H1 (cell line): ENCODE measurements around the gene OR51B6. TPM values are rescaled to one million over a fixed set of nuclear protein-coding genes. Genes with fewer than 3 reads are reported as not detected.

Experiments
- CTCF ChIA-PET: fragments of 300-600 bp; sonication (Branson Sonifier 250); formaldehyde crosslinking; loops from one replicate; lab custom pipeline; 2021; ENCODE audit not compliant: partially characterized antibody; lab: Charles Lee
- POLR2A ChIA-PET: fragments of 300-600 bp; sonication (Branson Sonifier 250); formaldehyde crosslinking; loops from one replicate; lab custom pipeline; 2021; ENCODE audit warnings: inconsistent platforms; ENCODE audit not compliant: partially characterized antibody; lab: Charles Lee
- DNase-seq, 2 experiments: peaks; one replicate each; pipeline versions ENCODE4 v3.0.0 to v3.0.0-alpha.2; 2010 to 2022; ENCODE audit warnings: low spot score in 2 of 2, low read depth in 1 of 2, mixed read lengths in 1 of 2
- FAIRE-seq: peaks from 2 replicates; lab custom pipeline; 2011; peaks lifted over from hg19 to GRCh38; lab: Jason Lieb, UNC
- H2AFZ ChIP-seq: 2 replicates; pipeline ENCODE4 v1.8.1; 2012; ENCODE audit warnings: low read length, inconsistent platforms
- H2AK5ac ChIP-seq: 2 replicates; pipeline ENCODE4 v1.6.1; 2013; ENCODE audit warnings: low read depth, low read length
- H2BK120ac ChIP-seq: replicated peaks from 2 replicates; pipeline ENCODE3; 2013; ENCODE audit warnings: low read depth, low read length, inconsistent platforms
- H2BK12ac ChIP-seq: 2 replicates; pipeline ENCODE4 v1.6.1; 2013; ENCODE audit warnings: low read depth, low read length
- H2BK15ac ChIP-seq: 2 replicates; pipeline ENCODE4 v1.6.1; 2013; ENCODE audit warnings: low read length
- H2BK20ac ChIP-seq: 2 replicates; pipeline ENCODE4 v1.6.1; 2013; ENCODE audit warnings: low read length
- H2BK5ac ChIP-seq: 2 replicates; pipeline ENCODE4 v1.6.1; 2013; ENCODE audit warnings: low read depth, low read length
- H3K14ac ChIP-seq: 2 replicates; pipeline ENCODE4 v1.6.1; 2013; ENCODE audit warnings: inconsistent platforms; ENCODE audit not compliant: insufficient read length
- H3K18ac ChIP-seq: 2 replicates; pipeline ENCODE4 v1.6.1; 2013; ENCODE audit warnings: low read length; ENCODE audit errors: extremely low read depth
- H3K23ac ChIP-seq: 2 replicates; pipeline ENCODE4 v1.6.1; 2013; ENCODE audit warnings: inconsistent platforms; ENCODE audit not compliant: insufficient read length
- H3K23me2 ChIP-seq: 2 replicates; pipeline ENCODE4 v1.6.1; 2013; ENCODE audit warnings: low read depth, low read length
- H3K27ac ChIP-seq: 2 replicates; pipeline ENCODE4 v1.6.1; 2011; ENCODE audit warnings: low read depth, low read length, inconsistent platforms
- H3K27me3 ChIP-seq, 4 experiments: replicated peaks in 1 of 4; 1 replicate in 1 of 4; 2 replicates in 3 of 4; pipeline versions ENCODE4 v1.6.1 to v1.8.1; 2011 to 2013; ENCODE audit warnings: low read length in 3 of 4, mild to moderate bottlenecking in 3 of 4, inconsistent platforms in 2 of 4, mixed read lengths in 2 of 4, moderate library complexity in 1 of 4; ENCODE audit not compliant: control insufficient read depth in 3 of 4, insufficient read depth in 3 of 4; ENCODE audit errors: extremely low read depth in 1 of 4
- H3K36me3 ChIP-seq, 4 experiments: 2 replicates each; pipeline versions ENCODE4 v1.6.1 to v1.8.1; 2011 to 2013; ENCODE audit warnings: mild to moderate bottlenecking in 4 of 4, low read length in 3 of 4, moderate library complexity in 2 of 4, control low read depth in 1 of 4, inconsistent platforms in 1 of 4; ENCODE audit not compliant: insufficient read depth in 4 of 4, control insufficient read depth in 2 of 4
- H3K4ac ChIP-seq: replicated peaks from 2 replicates; pipeline ENCODE3; 2013; ENCODE audit warnings: low read length, low read depth, mixed read lengths, inconsistent platforms; ENCODE audit not compliant: insufficient read length
- H3K4me1 ChIP-seq, 4 experiments: replicated peaks in 1 of 4; 1 replicate in 1 of 4; 2 replicates in 3 of 4; pipeline versions ENCODE4 v1.6.1 to v1.8.1; 2011 to 2013; ENCODE audit warnings: low read length in 3 of 4, inconsistent platforms in 2 of 4, mixed read lengths in 1 of 4; ENCODE audit not compliant: insufficient read depth in 4 of 4, control insufficient read depth in 3 of 4
- H3K4me2 ChIP-seq, 2 experiments: 2 replicates each; pipeline versions ENCODE4 v1.6.1 to v1.8.1; 2011 to 2013; ENCODE audit warnings: low read depth in 2 of 2, low read length in 2 of 2, control low read depth in 1 of 2, inconsistent platforms in 1 of 2, mild to moderate bottlenecking in 1 of 2; ENCODE audit not compliant: insufficient read depth in 1 of 2
- H3K4me3 ChIP-seq, 4 experiments: fragments of 200-600, 300-600 bp in 1 of 4; sonication (generic), shearing (Covaris generic), sonication (Bioruptor Twin) in 1 of 4; 2 replicates each; pipeline versions ENCODE4 v1.5.1 to v1.8.1; 2011 to 2016; ENCODE audit warnings: low read length in 4 of 4, low read depth in 3 of 4, control low read depth in 2 of 4, inconsistent platforms in 2 of 4, mild to moderate bottlenecking in 2 of 4, mixed read lengths in 1 of 4, moderate library complexity in 1 of 4; ENCODE audit not compliant: insufficient read depth in 2 of 4; ENCODE audit errors: extremely low read depth in 1 of 4
- H3K56ac ChIP-seq: replicated peaks from 2 replicates; pipeline ENCODE3; 2013; ENCODE audit warnings: low read depth, mild to moderate bottlenecking, mixed read lengths, low read length, inconsistent platforms; ENCODE audit not compliant: insufficient read length
- H3K79me1 ChIP-seq: 2 replicates; pipeline ENCODE4 v1.6.1; 2013; ENCODE audit warnings: low read depth, low read length, control low read depth
- H3K79me2 ChIP-seq, 2 experiments: 2 replicates each; pipeline versions ENCODE4 v1.6.1 to v1.8.1; 2012 to 2013; ENCODE audit warnings: low read length in 2 of 2, mild to moderate bottlenecking in 2 of 2, inconsistent platforms in 1 of 2; ENCODE audit not compliant: insufficient read depth in 2 of 2, control insufficient read depth in 1 of 2
- H3K9ac ChIP-seq, 4 experiments: replicated peaks in 1 of 4; 1 replicate in 1 of 4; 2 replicates in 3 of 4; pipeline versions ENCODE4 v1.6.1 to v1.8.1; 2011 to 2013; ENCODE audit warnings: low read depth in 3 of 4, low read length in 3 of 4, control low read depth in 2 of 4, mild to moderate bottlenecking in 2 of 4, moderate library complexity in 2 of 4, inconsistent platforms in 1 of 4; ENCODE audit errors: extremely low read depth in 1 of 4
- H3K9me3 ChIP-seq, 2 experiments: 2 replicates each; pipeline versions ENCODE4 v1.6.1 to v1.8.1; 2012 to 2013; ENCODE audit warnings: mild to moderate bottlenecking in 2 of 2, moderate library complexity in 2 of 2, control low read depth in 1 of 2, inconsistent platforms in 1 of 2, low read depth in 1 of 2, low read length in 1 of 2, mixed read lengths in 1 of 2; ENCODE audit not compliant: insufficient read depth in 2 of 2
- H4K20me1 ChIP-seq, 2 experiments: replicated peaks in 1 of 2; 2 replicates each; pipeline versions ENCODE3 to v1.8.1; 2011 to 2013; ENCODE audit warnings: inconsistent platforms in 2 of 2, low read length in 2 of 2, mild to moderate bottlenecking in 1 of 2; ENCODE audit not compliant: insufficient read depth in 2 of 2, control insufficient read depth in 1 of 2
- H4K5ac ChIP-seq: 2 replicates; pipeline ENCODE4 v1.6.1; 2013; ENCODE audit warnings: low read length, low read depth, mixed read lengths, inconsistent platforms; ENCODE audit not compliant: insufficient read length
- H4K8ac ChIP-seq: 2 replicates; pipeline ENCODE4 v1.8.0; 2013; ENCODE audit warnings: mild to moderate bottlenecking, moderate library complexity, low read length, inconsistent platforms; ENCODE audit not compliant: insufficient read depth; ENCODE audit errors: extremely low read depth
- H4K91ac ChIP-seq: replicated peaks from 2 replicates; pipeline ENCODE3; 2013; ENCODE audit warnings: low read length, mixed read lengths, inconsistent platforms; ENCODE audit not compliant: insufficient read length
- TEAD4 ChIP-seq: IDR thresholded peaks from 2 replicates; pipeline ENCODE4 v1.6.1; 2012; ENCODE audit warnings: low read depth, low read length, inconsistent platforms, mixed read lengths
- WGBS, 2 experiments: shearing (Covaris generic) in 1 of 2; methylation state at CpG; one replicate each; pipeline versions ENCODE4 v1.1.6 to v1.1.7; 2013 to 2015; ENCODE audit warnings: low lambda C conversion rate in 2 of 2, mixed read lengths in 2 of 2, inconsistent platforms in 1 of 2, low coverage in 1 of 2, missing lambda C conversion rate in 1 of 2; ENCODE audit not compliant: insufficient replicate concordance in 2 of 2, insufficient coverage in 1 of 2, insufficient read length in 1 of 2; ENCODE audit errors: extremely low coverage in 1 of 2, missing lambda C conversion rate in 1 of 2; 5-methylcytosine and 5-hydroxymethylcytosine counted together
- polyA plus RNA-seq, 7 experiments: library from polyadenylated mRNA; depleted of rRNA in 3 of 7; stranded (reverse) in 5 of 7; unstranded in 2 of 7; fragments of >200 nt in 5 of 7; fragments of 200-250 nt in 2 of 7; gene quantifications; 1 replicate in 5 of 7; 2 replicates in 1 of 7; 4 replicates in 1 of 7; pipeline versions ENCODE4 v1.2.1 to v1.2.3, GENCODE V29; 2011 to 2013; ENCODE audit warnings: missing spikeins in 2 of 7, mixed read lengths in 2 of 7
- total RNA-seq: library from RNA; stranded (reverse); fragmentation: NEBNext Ultra II Directional; extraction: Animal tissue kit (Norgen Biotek cat#: 25700); gene quantifications from 2 replicates; pipeline ENCODE4 v1.2.1, GENCODE V29; 2021
- TF ChIP-seq, protein P1 (sequence below): IDR thresholded peaks from 2 replicates; pipeline ENCODE4 v1.6.1; 2011; ENCODE audit warnings: low read depth, mild to moderate bottlenecking, low read length; ENCODE audit not compliant: insufficient read depth

The OR51B6 gene
- total and polyA plus RNA-seq, 2 of the 8 experiments (the other 6 are each of a cell fraction or from before 2014, with no cell fraction given): not detected

DNA sequence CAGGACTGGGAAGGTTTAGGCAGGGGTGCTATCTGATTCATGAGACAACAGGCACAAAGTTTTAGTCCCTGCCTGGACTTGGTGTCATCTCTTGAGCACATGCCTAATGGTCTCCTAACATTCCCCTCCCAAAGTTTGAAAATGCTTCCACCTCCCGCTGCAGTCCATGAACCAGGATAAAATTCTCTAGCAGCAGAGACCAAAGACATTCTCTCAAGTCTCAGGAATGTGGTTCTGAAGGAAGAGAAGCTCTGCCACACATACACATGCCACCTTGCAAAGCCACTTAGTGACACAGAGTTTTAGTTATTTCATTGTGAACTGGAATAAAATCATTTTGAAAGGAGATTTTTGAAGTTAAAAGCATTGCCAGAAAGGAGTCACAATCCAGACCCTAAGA is 15.5 kb downstream of the OR51B6 start:
- no peak overlapping the region for H2BK12ac ChIP-seq
- no peak for DNase-seq
- H2AK5ac ChIP-seq: no peak overlapping the region
- H2BK20ac ChIP-seq: no peak overlapping the region
- H3K4ac ChIP-seq: no peak overlapping the region
- no peaks in the 10 kb centered on the region for H3K4me1 ChIP-seq
- no peak overlapping the region for H2AFZ ChIP-seq
- H3K36me3 ChIP-seq: no peaks in the 10 kb centered on the region
- H4K5ac ChIP-seq: no peak overlapping the region
- no peak overlapping the region for H3K9ac ChIP-seq
- no peak overlapping the region for H2BK5ac ChIP-seq
- no peak overlapping the region for H3K23ac ChIP-seq
- POLR2A ChIA-PET: no interaction called here
- no peak overlapping the region for H4K91ac ChIP-seq
- H3K27ac ChIP-seq: no peak overlapping the region
- H3K4me3 ChIP-seq: no peak overlapping the region
- no peak overlapping the region for H3K14ac ChIP-seq
- no peak overlapping the region for H3K18ac ChIP-seq
- H2BK120ac ChIP-seq: no peak overlapping the region
- H4K20me1 ChIP-seq: no peaks in the 10 kb centered on the region
- H3K79me2 ChIP-seq: no peaks in the 10 kb centered on the region
- no peaks in the 10 kb centered on the region for H3K27me3 ChIP-seq
- 91% methylated on average over 1 of the region's 1 CpG; no CpG with 5 or more reads in 1 of the 2 experiments for WGBS, 2 experiments
- CTCF ChIA-PET: interaction anchor here (0.6 to 1.2 kb wide), 4 partner anchors 21 to 1287 kb away, joined by 3 to 4 read pairs (median 3); no protein-coding TSS in a partner anchor
- H3K9me3 ChIP-seq: no peaks in the 10 kb centered on the region
- no peak overlapping the region for H3K4me2 ChIP-seq
- no peak overlapping the region for H2BK15ac ChIP-seq
- H3K79me1 ChIP-seq: no peaks in the 10 kb centered on the region
- H4K8ac ChIP-seq: no peak overlapping the region
- FAIRE-seq: no peak
- H3K56ac ChIP-seq: no peak overlapping the region
- peaks cover 4% of the 10 kb centered on the region; the same call in 1 of the 2 replicates for H3K23me2 ChIP-seq
- no peak for TF ChIP-seq TEAD4
- TF ChIP-seq, protein P1, sequence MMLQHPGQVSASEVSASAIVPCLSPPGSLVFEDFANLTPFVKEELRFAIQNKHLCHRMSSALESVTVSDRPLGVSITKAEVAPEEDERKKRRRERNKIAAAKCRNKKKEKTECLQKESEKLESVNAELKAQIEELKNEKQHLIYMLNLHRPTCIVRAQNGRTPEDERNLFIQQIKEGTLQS: no peak
